ENCODE measurements around the gene CACHD1.

DNA sequence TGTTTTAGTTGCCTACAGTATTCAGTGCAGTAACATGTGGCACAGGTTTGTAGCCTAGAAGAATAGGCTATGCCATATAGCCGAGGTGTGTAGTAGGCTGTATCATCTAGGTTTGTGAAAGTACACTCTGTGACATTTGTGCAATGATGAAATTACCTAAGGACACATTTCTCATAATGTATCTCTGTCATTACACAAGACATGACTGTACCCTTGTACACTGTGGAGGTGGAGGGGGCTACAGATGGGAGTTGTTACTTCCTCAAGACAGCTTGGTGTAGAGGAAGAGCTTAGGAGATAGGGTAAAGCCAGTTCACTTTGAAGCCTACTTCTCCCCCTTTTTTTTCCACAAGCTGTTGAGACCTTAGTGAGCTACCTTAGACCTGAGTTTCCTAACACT lies 215.3 kb downstream of the CACHD1 start:
- TF ChIP-seq, protein P1, sequence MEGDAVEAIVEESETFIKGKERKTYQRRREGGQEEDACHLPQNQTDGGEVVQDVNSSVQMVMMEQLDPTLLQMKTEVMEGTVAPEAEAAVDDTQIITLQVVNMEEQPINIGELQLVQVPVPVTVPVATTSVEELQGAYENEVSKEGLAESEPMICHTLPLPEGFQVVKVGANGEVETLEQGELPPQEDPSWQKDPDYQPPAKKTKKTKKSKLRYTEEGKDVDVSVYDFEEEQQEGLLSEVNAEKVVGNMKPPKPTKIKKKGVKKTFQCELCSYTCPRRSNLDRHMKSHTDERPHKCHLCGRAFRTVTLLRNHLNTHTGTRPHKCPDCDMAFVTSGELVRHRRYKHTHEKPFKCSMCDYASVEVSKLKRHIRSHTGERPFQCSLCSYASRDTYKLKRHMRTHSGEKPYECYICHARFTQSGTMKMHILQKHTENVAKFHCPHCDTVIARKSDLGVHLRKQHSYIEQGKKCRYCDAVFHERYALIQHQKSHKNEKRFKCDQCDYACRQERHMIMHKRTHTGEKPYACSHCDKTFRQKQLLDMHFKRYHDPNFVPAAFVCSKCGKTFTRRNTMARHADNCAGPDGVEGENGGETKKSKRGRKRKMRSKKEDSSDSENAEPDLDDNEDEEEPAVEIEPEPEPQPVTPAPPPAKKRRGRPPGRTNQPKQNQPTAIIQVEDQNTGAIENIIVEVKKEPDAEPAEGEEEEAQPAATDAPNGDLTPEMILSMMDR (IDR thresholded peaks at IDR 0.05), result no peak
- TF ChIP-seq POLR2A (IDR thresholded peaks at IDR 0.05), result no peak
